ENCODE measurements around the gene GGT5.

GGT5 gene

GRCh38 chr22:24235315-24235714 is 9.6 kb downstream of the GGT5 start:
- DNase-seq (ENCODE audit: low read depth), result no peak
- no peak for TF ChIP-seq CTCF (conservative IDR thresholded peaks at IDR 0.05; ENCODE audit: low read depth, low read length)
- H3K4me3 ChIP-seq (ENCODE audit: low read length), result no peak overlapping the region

GRCh38 chr22:24233816-24234215 is 11.1 kb downstream of the GGT5 start:
- no peak overlapping the region for H3K4me3 ChIP-seq (ENCODE audit: low read length)
- no peak for TF ChIP-seq CTCF (conservative IDR thresholded peaks at IDR 0.05; ENCODE audit: low read depth, low read length)
- DNase-seq (ENCODE audit: low read depth), result no peak

GRCh38 chr22:24233235-24233634 is 11.6 kb downstream of the GGT5 start:
- no peak for DNase-seq (ENCODE audit: low read depth)
- H3K4me3 ChIP-seq (ENCODE audit: low read length), result no peak overlapping the region
- no peak for TF ChIP-seq CTCF (conservative IDR thresholded peaks at IDR 0.05; ENCODE audit: low read depth, low read length)

- DNase-seq (ENCODE audit: low read depth), result no peak
- no peak overlapping the region for H3K4me3 ChIP-seq (ENCODE audit: low read length)
- TF ChIP-seq CTCF (conservative IDR thresholded peaks at IDR 0.05; ENCODE audit: low read depth, low read length), result no peak
Observed at GRCh38 chr22:24232725-24233124, 12.2 kb downstream of the GGT5 start.

- H3K4me3 ChIP-seq (ENCODE audit: low read length), result no peak overlapping the region
- no peak for TF ChIP-seq CTCF (conservative IDR thresholded peaks at IDR 0.05; ENCODE audit: low read depth, low read length)
- no peak for DNase-seq (ENCODE audit: low read depth)
Observed at GRCh38 chr22:24232124-24232523, 12.8 kb downstream of the GGT5 start.

GRCh38 chr22:24231706-24232105 is 13.2 kb downstream of the GGT5 start:
- TF ChIP-seq CTCF (conservative IDR thresholded peaks at IDR 0.05; ENCODE audit: low read depth, low read length), result no peak
- H3K4me3 ChIP-seq (ENCODE audit: low read length), result no peak overlapping the region
- no peak for DNase-seq (ENCODE audit: low read depth)

- no peak overlapping the region for H3K4me3 ChIP-seq (ENCODE audit: low read length)
- DNase-seq (ENCODE audit: low read depth), result no peak
- peak; percentile 50 for TF ChIP-seq CTCF (conservative IDR thresholded peaks at IDR 0.05; ENCODE audit: low read depth, low read length)
Observed at GRCh38 chr22:24230911-24231656, 13.8 kb downstream of the GGT5 start.
